Amygdala (tissue), 56 donors: ENCODE data around the gene ZNF576.
"Not testable (repeated sequence)": the region's sequence is repeated elsewhere in the genome, so short reads cannot be mapped to it uniquely, and the experiment has no call there.

Experiments
- DNase-seq, 56 donors: peaks; one replicate each; lab custom pipeline; 2025; lab: John Stamatoyannopoulos, UW

Gene ZNF576

GRCh38 chr19:43574424-43575155, 21.8 kb upstream of the ZNF576 start:
- DNase-seq: peak in 1 of 56 donors; percentile 12

DNA sequence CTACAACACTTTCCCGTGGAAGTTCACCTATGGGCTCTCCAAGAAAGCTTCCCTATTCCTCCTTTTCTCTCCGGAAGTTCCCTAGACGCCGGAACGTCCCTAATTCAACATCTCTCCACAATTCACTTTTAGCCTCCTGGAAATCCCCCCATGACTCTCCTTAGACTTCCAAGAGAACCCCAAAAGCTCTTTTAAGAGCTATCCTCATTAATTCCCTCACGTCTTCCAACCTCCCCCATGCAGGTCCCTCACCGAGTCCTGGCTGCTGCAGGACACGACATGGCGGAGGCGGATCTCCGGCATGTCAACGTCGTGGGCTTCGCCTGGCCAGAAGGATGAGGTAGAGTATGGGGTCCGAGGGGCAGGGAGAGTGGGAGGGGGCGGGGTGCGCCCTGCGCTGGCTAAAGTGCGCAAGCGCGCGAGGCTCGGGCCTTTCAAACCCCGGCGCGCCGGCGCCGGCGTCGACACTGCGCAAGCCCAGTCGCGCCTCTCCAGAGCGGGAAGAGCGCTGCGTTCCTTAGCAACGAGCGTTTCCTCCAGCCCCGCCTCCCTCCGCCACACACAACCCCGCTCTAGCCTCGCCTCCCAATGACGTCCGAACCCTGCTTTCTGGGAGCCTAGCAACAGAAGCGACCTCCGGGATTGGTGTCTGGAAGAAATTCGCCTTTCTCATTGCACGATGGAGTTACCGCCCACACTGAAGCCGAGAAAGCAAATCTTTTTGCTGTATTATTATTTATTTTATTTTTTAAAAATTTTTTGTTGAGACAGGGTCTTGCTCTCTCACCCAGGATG, 21.0 kb upstream of the ZNF576 start, which contains the start of the genes PINLYP and XRCC1:
Gene PINLYP (plus strand): TSS at position 646 of the 795 bp plus-strand sequence. CDS start 1,391 bp downstream, outside the sequence.
Gene XRCC1 (minus strand): TSS at position 372 of the 795 bp plus-strand sequence. CDS start 69 bp downstream, at position 303.
- peak; percentile 54 to 99 (median 94) for DNase-seq

DNA sequence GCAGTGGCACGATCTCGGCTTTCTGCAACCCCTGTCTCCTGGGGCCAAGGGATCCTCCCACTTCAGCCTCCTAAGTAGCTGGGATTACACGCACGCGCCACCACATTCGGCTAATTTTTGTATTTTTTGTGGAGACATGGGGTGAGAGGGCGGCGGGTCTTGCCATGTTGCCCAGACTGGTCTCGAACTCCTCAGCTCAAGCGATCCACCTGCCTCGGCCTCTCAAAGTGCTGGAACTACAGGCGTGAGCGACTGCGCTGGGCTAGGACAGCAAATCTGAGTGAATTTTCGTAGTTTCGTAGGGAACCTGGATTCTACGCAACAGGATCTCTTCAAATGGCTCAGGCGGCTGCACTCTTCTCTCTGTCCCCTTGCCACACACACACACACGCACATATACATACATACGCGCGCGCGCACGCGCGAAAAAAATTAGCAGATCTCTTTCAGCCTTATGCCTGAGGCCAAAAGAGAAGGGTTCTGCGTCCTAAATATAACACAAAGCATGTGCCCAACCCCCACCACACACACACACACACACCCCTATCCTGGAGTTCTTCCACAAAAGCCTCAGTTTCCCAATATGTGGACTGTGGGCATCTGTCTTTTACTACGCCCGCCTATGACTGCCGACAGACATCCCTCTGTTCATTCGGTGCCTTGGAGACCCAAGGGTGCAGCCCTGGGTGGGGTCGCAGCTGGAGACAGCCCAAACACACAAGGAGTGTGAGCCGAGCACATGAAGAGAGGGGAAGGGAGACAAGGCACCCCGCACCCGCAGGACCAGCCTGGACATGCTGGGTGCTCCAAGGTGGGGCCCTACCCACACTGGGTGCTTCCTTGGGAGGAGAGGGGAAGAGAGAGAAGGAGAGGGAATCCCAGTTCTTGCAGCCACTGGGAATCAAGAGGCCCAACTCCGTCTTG, 20.2 kb upstream of the ZNF576 start:
- peak in 6 of 56 donors; percentile 21 to 61 (median 32) for DNase-seq

DNA sequence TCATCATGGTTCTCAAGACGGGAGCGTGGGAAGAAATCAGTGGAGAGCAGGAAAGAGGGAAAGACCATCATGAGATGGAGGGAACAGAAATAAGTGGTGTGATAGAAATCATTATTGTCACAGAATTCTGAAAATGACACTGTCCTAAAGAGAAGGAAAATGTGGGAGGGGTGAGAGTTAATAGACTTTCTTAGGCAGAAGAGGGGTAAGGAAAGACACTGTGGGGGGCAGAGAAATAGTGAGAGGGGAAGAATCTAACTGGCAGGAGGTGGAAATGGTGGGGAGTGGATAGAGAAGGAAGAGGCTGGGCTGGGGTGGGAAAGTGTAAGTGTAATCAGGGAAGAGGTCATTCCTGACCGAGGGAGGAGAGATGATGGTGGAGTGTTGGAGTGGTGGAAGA, 17.6 kb upstream of the ZNF576 start:
- DNase-seq: no peak

- DNase-seq: no peak
Observed at GRCh38 chr19:43581467-43581866, 14.9 kb upstream of the ZNF576 start.

DNA sequence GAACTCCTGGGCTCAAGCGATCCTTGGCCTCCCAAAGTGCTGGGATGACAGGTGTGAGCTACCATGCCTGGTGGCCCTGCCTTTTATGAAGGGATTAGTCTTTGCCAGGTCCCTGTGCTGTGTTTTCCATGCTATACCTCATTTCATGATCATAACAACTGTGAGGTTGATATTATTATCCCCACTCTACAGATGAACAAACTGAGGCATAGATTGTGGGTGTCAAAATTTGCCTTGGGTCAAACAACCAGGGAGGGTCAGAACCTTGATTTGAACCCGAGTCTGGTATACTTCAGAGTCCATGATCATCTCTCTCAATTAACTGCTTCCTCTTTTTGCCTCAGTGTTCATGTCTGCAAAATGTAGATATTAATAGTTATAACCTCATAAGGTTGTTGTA, 13.9 kb upstream of the ZNF576 start:
- DNase-seq: no peak

GRCh38 chr19:43584484-43584883, 11.9 kb upstream of the ZNF576 start:
- no peak for DNase-seq

DNA sequence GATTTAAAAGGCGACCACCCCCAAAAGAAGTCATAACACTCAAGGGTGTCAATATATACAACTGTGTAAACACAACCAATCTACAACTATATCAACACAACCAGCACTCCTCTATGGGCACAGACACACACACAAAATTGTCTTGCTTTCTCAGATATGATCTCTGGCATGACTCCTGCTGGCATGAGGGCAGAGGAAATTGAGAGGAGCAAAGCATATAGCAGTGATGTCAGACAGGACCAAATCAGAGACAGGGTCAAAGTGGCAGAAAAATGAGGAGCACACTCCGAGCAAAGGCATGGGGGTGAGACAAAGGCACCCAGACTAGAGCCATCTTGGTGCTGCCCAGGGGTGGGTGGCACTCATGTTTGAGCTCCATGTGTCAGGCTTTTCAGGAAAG, 10.0 kb upstream of the ZNF576 start:
- DNase-seq: no peak

- not testable (repeated sequence) for DNase-seq
Observed at GRCh38 chr19:43587029-43587428, 9.4 kb upstream of the ZNF576 start.

DNA sequence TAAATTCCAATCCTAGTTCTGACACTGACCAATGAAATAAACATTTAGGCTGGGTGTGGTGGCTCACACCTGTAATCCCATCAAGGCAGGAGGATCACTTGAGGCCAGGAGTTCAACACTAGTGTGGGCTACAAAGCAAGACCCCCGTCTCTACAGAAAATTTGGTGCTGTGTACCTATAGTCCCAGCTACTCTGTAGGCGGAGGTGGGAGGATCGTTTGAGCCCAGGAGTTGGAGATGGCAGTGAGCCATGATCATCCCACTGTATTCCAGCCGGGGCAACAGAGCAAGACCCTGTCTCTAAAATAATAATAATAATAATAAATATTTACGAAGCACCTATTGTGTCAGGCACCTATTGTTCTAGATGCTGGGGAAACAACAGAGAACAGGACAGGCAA, 7.1 kb upstream of the ZNF576 start:
- DNase-seq: no peak

DNA sequence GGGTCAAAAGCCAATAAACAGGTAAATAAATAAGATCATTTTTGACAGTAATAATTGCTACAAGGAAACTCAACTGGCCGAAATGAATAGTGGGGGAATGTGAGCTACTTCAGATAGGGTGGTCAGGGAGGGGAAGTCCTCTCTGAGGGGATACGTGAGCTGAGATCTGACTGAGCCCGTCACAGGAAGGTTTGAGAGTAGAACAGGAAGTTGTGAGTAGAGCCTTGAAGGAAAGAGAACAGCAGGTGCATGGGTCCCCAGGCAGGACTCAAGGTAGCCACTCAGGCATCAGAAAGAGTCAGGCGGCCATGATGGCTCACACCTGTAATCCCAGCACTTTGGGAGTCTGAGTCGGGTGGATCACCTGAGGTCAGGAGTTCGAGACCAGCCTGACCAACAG, 6.7 kb upstream of the ZNF576 start:
- no peak for DNase-seq

- DNase-seq: no peak
Observed at GRCh38 chr19:43591904-43592772, 4.3 kb upstream of the ZNF576 start.

GRCh38 chr19:43592800-43593350, 3.5 kb upstream of the ZNF576 start:
- no peak for DNase-seq

- no peak for DNase-seq
Observed at GRCh38 chr19:43594081-43594697, 2.2 kb upstream of the ZNF576 start.

- DNase-seq: peak in 24 of 56 donors; percentile 5 to 50 (median 23)
Observed at GRCh38 chr19:43594710-43595604, 1.4 kb upstream of the ZNF576 start.

DNA sequence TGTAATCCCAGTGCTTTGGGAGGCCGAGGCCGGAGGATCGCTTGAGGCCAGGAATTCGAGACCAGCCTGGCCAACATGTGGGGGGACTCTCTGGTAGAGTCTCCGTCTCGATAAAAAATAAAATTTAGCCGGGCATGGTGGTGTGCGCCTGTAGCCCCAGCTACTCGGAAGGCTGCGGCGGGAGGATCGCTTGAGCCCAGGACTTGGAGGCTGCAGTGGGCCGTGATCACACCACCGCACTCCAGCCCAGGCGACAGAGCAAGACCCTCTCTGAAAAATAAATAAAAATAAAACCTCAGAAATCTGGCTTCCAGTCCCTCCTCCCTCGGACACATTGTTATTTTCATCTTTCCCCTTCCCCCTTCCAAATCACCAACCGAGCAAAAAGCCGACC, 793 bp upstream of the ZNF576 start:
- peak in 3 of 56 donors; percentile 30 to 54 (median 50) for DNase-seq

GRCh38 chr19:43596842-43597461, 557 bp downstream of the ZNF576 start:
- no peak for DNase-seq
